Stimulated activated CD4-positive, alpha-beta T cell treated with anti-CD3 and anti-CD28 coated beads, Interleukin-12 subunit alpha, Interleukin-12 subunit beta, amount 100 ng/mL, for 48 hours (primary cell): ENCODE results near the gene PDGFA.

ENCODE experiments used
- DNase-seq, 3 donors: peaks; one replicate each; pipeline ENCODE4 v3.0.0-alpha.2; 2020; ENCODE audit warnings: low read depth in 2 of 3, low spot score in 1 of 3

The PDGFA gene

GRCh38 chr7:475425-475728 is 44.3 kb downstream of the PDGFA start:
- no peak for DNase-seq

DNA sequence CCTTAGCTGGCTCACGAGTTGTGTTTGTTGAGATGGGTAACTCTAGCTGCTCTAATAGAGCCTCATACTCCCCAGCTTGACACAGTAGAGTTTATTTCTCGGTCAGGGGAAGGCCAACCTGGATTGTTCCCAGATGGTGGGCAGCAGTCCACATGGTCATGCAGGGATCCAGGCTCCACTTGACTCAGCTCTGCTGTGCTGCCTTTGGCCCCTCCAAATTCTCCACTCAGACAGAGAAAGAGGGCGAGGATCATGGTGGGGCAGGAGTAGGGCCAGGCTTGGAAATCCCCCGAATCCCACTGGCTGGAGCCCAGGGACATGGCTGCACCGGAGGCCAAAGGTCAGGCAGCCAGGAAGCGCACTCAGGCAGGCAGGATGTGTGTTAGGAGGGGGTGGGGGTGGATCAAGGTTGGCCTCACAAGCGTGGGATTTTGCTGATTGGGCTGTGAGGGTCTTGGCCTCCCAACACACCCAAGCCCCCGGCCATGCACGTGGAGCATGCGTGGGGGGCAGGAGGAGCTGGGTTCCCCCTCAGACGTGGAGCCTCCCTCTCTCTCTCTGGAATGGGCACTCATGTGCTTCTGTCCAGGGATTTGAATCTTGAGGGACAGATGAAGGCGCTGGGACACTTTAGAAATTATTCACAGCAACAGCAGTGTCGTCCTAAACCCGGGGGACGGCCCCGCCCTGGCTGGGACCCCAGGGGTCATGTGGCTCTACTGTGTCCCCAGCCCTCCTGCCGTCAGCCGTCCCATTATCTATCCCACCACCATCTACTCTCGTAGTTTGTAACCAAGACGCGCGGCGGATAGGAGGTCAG is 44.8 kb downstream of the PDGFA start:
- no peak for DNase-seq

DNA sequence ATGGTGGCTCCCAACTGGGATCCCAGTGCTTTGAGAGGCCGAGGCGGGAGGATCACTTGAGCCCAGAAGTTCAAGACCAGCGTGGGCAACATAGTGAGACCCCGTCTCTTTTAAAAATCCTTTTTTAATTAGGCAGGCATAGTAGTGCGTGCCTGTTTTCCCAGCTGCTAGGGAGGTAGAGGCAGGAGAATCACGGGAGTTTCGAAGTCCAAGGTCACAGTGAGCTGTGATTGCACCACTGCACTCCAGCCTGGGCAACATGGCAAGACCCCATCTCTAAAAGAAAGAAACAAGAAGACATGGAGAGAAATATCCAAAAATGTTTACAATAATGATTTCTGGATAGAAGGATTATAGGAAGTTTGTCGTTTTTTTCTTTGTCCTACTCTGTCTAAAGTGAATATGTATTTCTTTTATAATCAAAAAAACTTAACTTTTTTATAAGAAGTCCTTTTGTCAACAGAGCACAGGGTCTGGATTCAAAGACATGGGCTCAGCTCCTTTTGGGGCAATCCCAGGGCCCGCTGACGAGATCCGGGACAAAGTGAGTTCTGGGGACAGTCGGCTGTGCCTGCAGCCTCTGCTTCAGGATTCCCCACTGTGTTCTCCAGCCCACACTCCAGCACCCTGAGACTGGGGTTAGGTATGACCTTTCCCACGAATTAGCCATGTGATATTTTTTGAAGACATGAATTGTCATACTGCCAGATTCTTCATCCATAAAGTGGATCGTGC is 45.6 kb downstream of the PDGFA start:
- no peak for DNase-seq

DNA sequence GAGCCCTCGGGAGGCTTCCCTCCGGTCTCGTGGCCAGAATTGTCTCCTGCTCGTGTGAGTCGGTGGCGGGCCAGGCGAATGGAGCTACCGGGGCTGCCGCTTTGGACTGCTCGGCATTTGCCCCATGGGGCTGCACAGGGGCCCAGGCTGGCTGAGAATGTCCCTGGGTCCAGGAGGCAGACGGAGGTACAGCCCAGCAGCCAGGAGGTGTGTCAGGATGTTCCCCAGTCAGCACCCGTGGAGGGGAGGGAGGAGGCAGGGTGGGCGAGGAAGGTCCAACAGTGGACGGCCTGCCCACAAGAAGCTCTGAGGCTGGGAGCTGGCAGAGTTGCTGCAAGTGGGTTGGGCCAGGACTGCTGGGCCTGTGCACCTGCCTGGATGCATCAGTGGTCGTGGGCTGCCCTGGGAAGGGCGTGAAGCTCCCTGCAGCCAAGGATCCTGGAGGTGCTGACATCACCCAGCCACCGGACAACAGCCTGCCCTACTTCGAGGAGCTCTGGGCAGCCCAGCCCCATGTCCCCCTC is 46.4 kb downstream of the PDGFA start:
- DNase-seq = no peak

DNA sequence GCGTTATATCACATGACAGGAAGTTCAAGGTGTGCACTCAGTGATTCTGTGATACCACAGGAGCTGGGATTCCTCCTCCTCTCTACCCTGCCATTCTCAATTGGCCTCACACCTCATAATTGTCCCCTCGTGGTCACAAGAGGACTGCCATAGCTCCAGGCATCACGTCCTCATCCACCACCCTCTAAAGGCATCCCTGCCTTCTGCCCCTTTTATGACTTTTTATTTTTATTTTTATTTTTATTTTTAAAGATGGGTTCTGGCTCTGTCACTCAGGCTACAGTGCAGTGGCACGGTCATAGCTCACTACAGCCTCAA is 47.0 kb downstream of the PDGFA start:
- DNase-seq = no peak

GRCh38 chr7:471866-472639 is 47.6 kb downstream of the PDGFA start:
- DNase-seq = no peak

GRCh38 chr7:471191-471865 is 48.3 kb downstream of the PDGFA start:
- no peak for DNase-seq

DNA sequence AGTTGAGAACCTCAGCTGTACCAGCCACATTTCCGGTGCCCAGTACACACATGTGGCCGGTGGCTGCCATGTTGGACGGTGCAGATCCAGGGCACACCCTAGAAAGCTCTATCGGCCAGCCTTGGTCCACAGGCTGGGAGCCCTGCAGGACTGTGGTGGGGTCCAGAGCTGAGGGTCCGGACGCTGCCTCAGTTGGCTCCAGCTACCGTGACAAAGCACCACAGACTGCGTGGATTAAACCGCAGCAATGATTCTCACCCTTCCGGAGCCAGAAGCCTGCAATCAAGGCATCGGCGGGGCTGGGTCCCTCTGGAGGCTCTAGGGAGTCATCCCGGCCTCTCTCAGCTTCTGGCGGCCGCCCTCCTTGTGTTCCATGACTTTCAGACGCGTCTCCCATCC is 50.1 kb downstream of the PDGFA start:
- no peak for DNase-seq

- DNase-seq = no peak
Observed at GRCh38 chr7:468681-469562, 50.7 kb downstream of the PDGFA start.

GRCh38 chr7:467856-468545 is 51.6 kb downstream of the PDGFA start:
- no peak for DNase-seq

DNA sequence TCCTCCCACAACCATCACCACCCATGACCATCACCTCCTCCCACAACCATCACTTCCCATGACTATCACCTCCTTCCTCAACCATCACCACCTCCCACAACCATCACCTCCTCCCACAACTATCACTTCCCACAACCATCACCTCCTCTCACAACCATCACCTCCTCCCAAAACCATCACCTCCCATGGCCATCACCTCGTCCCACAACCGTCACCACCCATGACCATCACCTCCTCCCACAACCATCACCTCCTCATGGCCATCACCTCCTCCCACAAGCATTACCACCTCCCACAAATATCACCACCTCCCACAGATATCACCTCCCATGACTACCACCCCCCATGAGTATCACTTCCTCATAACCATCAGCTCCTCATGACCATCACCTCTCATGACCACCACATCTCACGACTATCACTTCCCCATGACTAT is 52.2 kb downstream of the PDGFA start:
- DNase-seq = no peak

GRCh38 chr7:466465-467191 is 53.0 kb downstream of the PDGFA start:
- DNase-seq = no peak

DNA sequence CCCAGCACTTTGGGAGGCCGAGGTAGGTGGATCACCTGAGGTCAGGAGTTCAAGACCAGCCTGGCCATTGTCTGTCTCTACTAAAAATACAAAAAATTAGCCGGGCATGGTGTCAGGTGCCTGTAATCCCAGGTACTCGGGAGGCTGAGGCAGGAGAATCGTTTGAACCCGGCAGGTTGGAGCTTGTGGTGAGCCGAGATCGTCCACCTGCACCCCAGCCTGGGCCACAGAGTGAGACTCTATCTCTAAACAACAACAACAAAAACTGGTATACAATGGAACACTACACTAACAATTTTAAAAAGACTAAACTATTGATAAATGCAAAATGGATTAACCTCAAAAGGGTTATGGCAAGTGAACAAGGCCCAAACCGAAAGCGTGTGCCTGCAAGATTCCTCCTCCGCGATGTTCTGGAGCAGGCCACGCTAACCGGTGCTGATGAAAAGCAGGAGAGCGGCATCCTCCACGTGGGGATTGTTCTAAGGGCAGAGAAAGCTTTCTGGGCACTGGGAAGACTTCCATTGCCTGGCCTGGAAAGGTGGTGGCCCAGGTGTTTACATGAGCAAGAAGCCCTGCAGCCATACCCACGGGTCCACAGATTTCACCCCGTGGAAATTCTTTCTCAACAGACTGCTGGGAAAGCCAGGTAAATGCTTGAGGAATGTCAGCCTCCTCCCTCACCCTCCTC is 53.8 kb downstream of the PDGFA start:
- DNase-seq = no peak

GRCh38 chr7:464454-465401 is 54.9 kb downstream of the PDGFA start:
- no peak for DNase-seq

GRCh38 chr7:463817-464453 is 55.7 kb downstream of the PDGFA start:
- DNase-seq = no peak

DNA sequence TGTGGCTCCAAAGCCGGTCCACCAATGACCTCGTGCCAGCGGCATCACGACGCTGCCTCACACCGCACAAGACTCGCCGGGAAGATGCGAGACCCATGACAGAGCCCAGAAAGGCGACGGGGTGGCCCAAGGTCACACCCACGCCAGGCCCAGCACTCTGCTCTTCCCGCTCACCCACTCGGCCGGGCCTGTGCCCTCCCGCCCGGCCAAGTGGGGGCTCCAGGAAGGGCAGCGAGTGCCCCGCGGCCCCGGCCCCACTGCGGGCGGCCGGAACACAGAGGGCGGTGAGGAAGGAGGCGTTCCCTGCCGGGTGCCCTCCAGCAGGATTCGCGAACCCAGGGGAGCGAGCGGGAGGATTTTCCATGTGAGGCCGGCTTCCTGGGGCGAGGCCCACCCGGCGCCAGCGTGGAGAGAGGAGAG is 56.3 kb downstream of the PDGFA start:
- DNase-seq = no peak
